NB4 (cell line): ENCODE measurements around the gene FRMPD1.

Experiments used
- POLR2A ChIP-seq: IDR thresholded peaks from 2 replicates; pipeline ENCODE4 v1.6.1; 2011; ENCODE audit warnings: mild to moderate bottlenecking; ENCODE audit not compliant: insufficient read length; ENCODE audit errors: extremely low read depth
- TF ChIP-seq, protein P1 (sequence below): IDR thresholded peaks from one replicate; pipeline ENCODE4 v1.5.1; 2012; ENCODE audit warnings: low read depth, low read length

DNA sequence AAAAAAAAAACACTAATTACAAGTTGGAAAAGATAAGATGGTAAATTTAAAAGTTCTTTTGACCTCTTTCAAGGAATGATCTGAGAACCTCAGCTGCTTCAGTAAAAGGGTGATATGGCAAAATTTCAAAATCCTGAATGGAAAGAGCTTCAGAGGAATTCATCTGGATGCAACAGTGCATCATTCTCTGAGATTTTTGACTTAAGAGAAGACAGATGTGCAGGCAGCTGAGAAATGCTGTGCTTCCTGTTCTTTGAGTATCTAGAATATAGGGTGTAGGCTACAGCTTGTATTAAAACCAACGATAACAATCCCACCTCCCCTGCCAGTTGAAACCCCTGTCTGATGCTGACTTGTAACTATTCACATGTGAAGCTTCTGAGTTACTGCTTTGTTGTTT, 6.2 kb downstream of the FRMPD1 start:
- TF ChIP-seq, protein P1, sequence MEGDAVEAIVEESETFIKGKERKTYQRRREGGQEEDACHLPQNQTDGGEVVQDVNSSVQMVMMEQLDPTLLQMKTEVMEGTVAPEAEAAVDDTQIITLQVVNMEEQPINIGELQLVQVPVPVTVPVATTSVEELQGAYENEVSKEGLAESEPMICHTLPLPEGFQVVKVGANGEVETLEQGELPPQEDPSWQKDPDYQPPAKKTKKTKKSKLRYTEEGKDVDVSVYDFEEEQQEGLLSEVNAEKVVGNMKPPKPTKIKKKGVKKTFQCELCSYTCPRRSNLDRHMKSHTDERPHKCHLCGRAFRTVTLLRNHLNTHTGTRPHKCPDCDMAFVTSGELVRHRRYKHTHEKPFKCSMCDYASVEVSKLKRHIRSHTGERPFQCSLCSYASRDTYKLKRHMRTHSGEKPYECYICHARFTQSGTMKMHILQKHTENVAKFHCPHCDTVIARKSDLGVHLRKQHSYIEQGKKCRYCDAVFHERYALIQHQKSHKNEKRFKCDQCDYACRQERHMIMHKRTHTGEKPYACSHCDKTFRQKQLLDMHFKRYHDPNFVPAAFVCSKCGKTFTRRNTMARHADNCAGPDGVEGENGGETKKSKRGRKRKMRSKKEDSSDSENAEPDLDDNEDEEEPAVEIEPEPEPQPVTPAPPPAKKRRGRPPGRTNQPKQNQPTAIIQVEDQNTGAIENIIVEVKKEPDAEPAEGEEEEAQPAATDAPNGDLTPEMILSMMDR = no peak
- no peak for TF ChIP-seq POLR2A
